Naive thymus-derived CD4-positive, alpha-beta T cell (primary cell): ENCODE results near the gene ARHGAP1. TPM values are rescaled to one million over a fixed set of nuclear protein-coding genes. Genes with fewer than 3 reads are reported as not detected.

ENCODE experiments used
- ATAC-seq: fragments of 150-1000 bp; cut with Tn5 transposase; 2 replicates; pipeline ENCODE4 v1.10.0; 2021; ENCODE audit warnings: mild to moderate bottlenecking, moderate library complexity
- CTCF ChIA-PET: fragments of 350-600 bp; sonication (Branson Sonifier 250); formaldehyde crosslinking; loops from one replicate; lab custom pipeline; 2021; ENCODE audit warnings: antibody characterized with exemption; lab: Charles Lee
- POLR2A ChIA-PET: fragments of 350-600 bp; sonication (Branson Sonifier 250); formaldehyde crosslinking; loops from one replicate; lab custom pipeline; 2021; ENCODE audit warnings: antibody characterized with exemption, inconsistent platforms; lab: Charles Lee
- DNase-seq, 9 donors: peaks; one replicate each; pipeline versions ENCODE4 v3.0.0 to v3.0.0-alpha.2; 2020 to 2022; ENCODE audit warnings: mixed read lengths in 1 of 9
- H3K27ac ChIP-seq: one replicate; pipeline ENCODE4 v1.7.0; 2013; ENCODE audit warnings: mild to moderate bottlenecking, low read depth, low read length, moderate library complexity
- H3K27me3 ChIP-seq, 2 donors: one replicate each; pipeline ENCODE4 v1.7.0; 2013; ENCODE audit warnings: low read length in 2 of 2, mild to moderate bottlenecking in 2 of 2, moderate library complexity in 2 of 2; ENCODE audit not compliant: control insufficient read depth in 2 of 2, insufficient read depth in 2 of 2
- H3K36me3 ChIP-seq, 3 experiments: 1 replicate in 2 of 3; 2 replicates in 1 of 3; pipeline ENCODE4 v1.7.0; 2013; ENCODE audit warnings: low read length in 3 of 3, mild to moderate bottlenecking in 3 of 3, moderate library complexity in 1 of 3; ENCODE audit not compliant: insufficient read depth in 3 of 3, control insufficient read depth in 2 of 3
- H3K4me1 ChIP-seq, 2 donors: one replicate each; pipeline ENCODE4 v1.7.0; 2013; ENCODE audit warnings: low read length in 2 of 2, mild to moderate bottlenecking in 2 of 2, moderate library complexity in 1 of 2; ENCODE audit not compliant: control insufficient read depth in 2 of 2, insufficient read depth in 2 of 2
- H3K4me3 ChIP-seq: 2 replicates; pipeline ENCODE4 v1.7.0; 2013; ENCODE audit warnings: mild to moderate bottlenecking, low read length
- H3K9me3 ChIP-seq, 3 experiments: 1 replicate in 2 of 3; 2 replicates in 1 of 3; pipeline ENCODE4 v1.7.0; 2013; ENCODE audit warnings: low read length in 3 of 3; ENCODE audit not compliant: control insufficient read depth in 2 of 3
- H3K27ac Mint-ChIP-seq, 9 donors: one replicate each; pipeline ENCODE4 v1.8.0; 2020 to 2022; ENCODE audit warnings: mixed read lengths in 9 of 9, mild to moderate bottlenecking in 8 of 9, moderate library complexity in 5 of 9, inconsistent platforms in 2 of 9
- H3K27me3 Mint-ChIP-seq, 5 donors: one replicate each; pipeline ENCODE4 v1.8.0; 2021 to 2022; ENCODE audit warnings: mixed read lengths in 5 of 5, mild to moderate bottlenecking in 1 of 5
- H3K36me3 Mint-ChIP-seq, 5 donors: one replicate each; pipeline ENCODE4 v1.8.0; 2020 to 2022; ENCODE audit warnings: mixed read lengths in 5 of 5, mild to moderate bottlenecking in 3 of 5, inconsistent platforms in 1 of 5
- H3K4me1 Mint-ChIP-seq, 7 donors: one replicate each; pipeline ENCODE4 v1.8.0; 2020 to 2022; ENCODE audit warnings: mixed read lengths in 7 of 7, mild to moderate bottlenecking in 3 of 7, inconsistent platforms in 1 of 7
- H3K4me3 Mint-ChIP-seq, 10 donors: one replicate each; pipeline ENCODE4 v1.8.0; 2020 to 2022; ENCODE audit warnings: mild to moderate bottlenecking in 10 of 10, mixed read lengths in 10 of 10, moderate library complexity in 6 of 10, inconsistent platforms in 2 of 10
- H3K9me3 Mint-ChIP-seq, 11 donors: one replicate each; pipeline ENCODE4 v1.8.0; 2020 to 2022; ENCODE audit warnings: mixed read lengths in 11 of 11, mild to moderate bottlenecking in 4 of 11, inconsistent platforms in 1 of 11, moderate library complexity in 1 of 11
- intact Hi-C, 2 donors: fragments of 100-400 bp; cut with micrococcal nuclease; formaldehyde crosslinking; loops; one replicate each; pipeline ENCODE4 v1.15.1; 2023
- polyA plus RNA-seq, 2 donors: library from polyadenylated mRNA; unstranded; fragments of 300-500 nt; fragmentation: Illumina TruSeq; gene quantifications; one replicate each; pipeline ENCODE4 v1.2.3, GENCODE V29; 2021
- total RNA-seq, 6 experiments: library from RNA in 5 of 6; stranded (reverse) in 5 of 6; gene quantifications; 1 replicate in 5 of 6; 2 replicates in 1 of 6; pipeline ENCODE4 v1.2.3 and lab custom pipeline; 2021 to 2026

Gene ARHGAP1
- total and polyA plus RNA-seq, 7 experiments from 2014 or later = 44.2 to 82.5 (median 64.6) TPM

- peak overlapping the region in 4 of 9 donors; percentile 0 to 44 (median 37) for H3K27ac Mint-ChIP-seq
- no peak for DNase-seq
- H3K36me3 Mint-ChIP-seq = peaks cover 8 to 45% (median 13%) of the 10 kb centered on the region in 5 donors
- H3K4me3 ChIP-seq = no peak overlapping the region
- H3K36me3 ChIP-seq = peaks cover 35 to 86% (median 37%) of the 10 kb centered on the region in 3 experiments
- peaks cover 0 to 2% (median 0%) of the 10 kb centered on the region in 11 donors for H3K9me3 Mint-ChIP-seq
- no peak for ATAC-seq
- ChIA-PET POLR2A (interaction anchor here (0.9 kb wide), 1 partner anchor 20 kb away, joined by 7 read pairs; no protein-coding TSS in a partner anchor), CTCF (no interaction called here)
- peaks cover 11 to 27% (median 19%) of the 10 kb centered on the region in 7 donors for H3K4me1 Mint-ChIP-seq
- no peaks in the 10 kb centered on the region for H3K4me1 ChIP-seq
- H3K4me3 Mint-ChIP-seq = no peak overlapping the region
- intact Hi-C loops = no loop called here
- no peak overlapping the region for H3K27ac ChIP-seq
- H3K9me3 ChIP-seq = no peaks in the 10 kb centered on the region
- no peaks in the 10 kb centered on the region for H3K27me3 ChIP-seq
- H3K27me3 Mint-ChIP-seq = no peaks in the 10 kb centered on the region
Observed at GRCh38 chr11:46690702-46691101, 9.7 kb downstream of the ARHGAP1 start.

- Histone ChIP-seq H3K27ac (no peak overlapping the region), H3K9me3 (no peaks in the 10 kb centered on the region), H3K4me3 (no peak overlapping the region), H3K27me3 (no peaks in the 10 kb centered on the region), H3K4me1 (no peaks in the 10 kb centered on the region), H3K36me3 (peaks cover 15 to 69% (median 25%) of the 10 kb centered on the region in 3 experiments)
- CTCF ChIA-PET = no interaction called here
- Mint-ChIP-seq H3K27me3 (no peaks in the 10 kb centered on the region), H3K36me3 (peaks cover 4 to 40% (median 13%) of the 10 kb centered on the region in 5 donors), H3K4me3 (peak overlapping the region in 1 of 10 donors; percentile 51), H3K27ac (peak overlapping the region in 6 of 9 donors; percentile 33 to 65 (median 50)), H3K4me1 (peaks cover 6 to 15% (median 10%) of the 10 kb centered on the region in 7 donors), H3K9me3 (peaks cover 0 to 2% (median 0%) of the 10 kb centered on the region in 11 donors)
- ATAC-seq = no peak
- DNase-seq = no peak
- intact Hi-C loops = no loop called here
- POLR2A ChIA-PET = interaction anchor here (0.7 to 2.6 kb wide), 4 partner anchors 10 to 69 kb away, joined by 3 to 8 read pairs (median 4); no protein-coding TSS in a partner anchor
Observed at GRCh38 chr11:46686886-46687795, 13.3 kb downstream of the ARHGAP1 start.

GRCh38 chr11:46684367-46684766, 16.1 kb downstream of the ARHGAP1 start:
- Mint-ChIP-seq H3K27ac (peak overlapping the region in 2 of 9 donors; percentile 38 to 47), H3K9me3 (peaks cover 0 to 2% (median 0%) of the 10 kb centered on the region in 11 donors), H3K4me3 (no peak overlapping the region), H3K36me3 (peaks cover 4 to 35% (median 9%) of the 10 kb centered on the region in 5 donors), H3K4me1 (peaks cover 5 to 14% (median 7%) of the 10 kb centered on the region in 7 donors), H3K27me3 (no peaks in the 10 kb centered on the region)
- no peaks in the 10 kb centered on the region for H3K27me3 ChIP-seq
- DNase-seq = no peak
- no peaks in the 10 kb centered on the region for H3K9me3 ChIP-seq
- no peak for ATAC-seq
- H3K4me1 ChIP-seq = no peaks in the 10 kb centered on the region
- POLR2A ChIA-PET = interaction anchor here (0.6 to 1.3 kb wide), 2 partner anchors 13 kb away, joined by 3 to 6 read pairs; no protein-coding TSS in a partner anchor
- intact Hi-C loops = no loop called here
- CTCF ChIA-PET = interaction anchor here (1.0 to 1.2 kb wide), 2 partner anchors 13 to 14 kb away, joined by 4 to 6 read pairs; no protein-coding TSS in a partner anchor
- H3K36me3 ChIP-seq = peaks cover 20 to 77% (median 22%) of the 10 kb centered on the region in 3 experiments
- no peak overlapping the region for H3K4me3 ChIP-seq
- H3K27ac ChIP-seq = no peak overlapping the region

- Mint-ChIP-seq H3K27ac (peak overlapping the region in 2 of 9 donors; percentile 48 to 64), H3K9me3 (peaks cover 0 to 2% (median 0%) of the 10 kb centered on the region in 11 donors), H3K36me3 (peaks cover 2 to 43% (median 9%) of the 10 kb centered on the region in 5 donors), H3K4me1 (peaks cover 3 to 14% (median 9%) of the 10 kb centered on the region in 7 donors), H3K4me3 (no peak overlapping the region), H3K27me3 (no peaks in the 10 kb centered on the region)
- POLR2A ChIA-PET = interaction anchor here (0.6 to 1.3 kb wide), 5 partner anchors 8 to 15 kb away, joined by 3 to 6 read pairs (median 3); no protein-coding TSS in a partner anchor
- ATAC-seq (no peak), DNase-seq (no peak)
- intact Hi-C loops = no loop called here
- Histone ChIP-seq H3K9me3 (no peaks in the 10 kb centered on the region), H3K4me3 (no peak overlapping the region), H3K27me3 (no peaks in the 10 kb centered on the region), H3K27ac (no peak overlapping the region), H3K4me1 (no peaks in the 10 kb centered on the region), H3K36me3 (peaks cover 19 to 80% (median 20%) of the 10 kb centered on the region in 3 experiments)
- CTCF ChIA-PET = interaction anchor here (0.6 to 1.2 kb wide), 4 partner anchors 12 to 891 kb away, joined by 3 to 6 read pairs (median 4); no protein-coding TSS in a partner anchor
Observed at GRCh38 chr11:46682773-46683752, 17.4 kb downstream of the ARHGAP1 start.

GRCh38 chr11:46681814-46682213, 18.6 kb downstream of the ARHGAP1 start:
- Mint-ChIP-seq H3K4me3 (no peak overlapping the region), H3K4me1 (peaks cover 5 to 19% (median 12%) of the 10 kb centered on the region in 7 donors), H3K27ac (peak overlapping the region in 2 of 9 donors; percentile 52 to 62), H3K9me3 (no peaks in the 10 kb centered on the region), H3K27me3 (no peaks in the 10 kb centered on the region), H3K36me3 (peaks cover 0 to 40% (median 8%) of the 10 kb centered on the region in 5 donors)
- DNase-seq (no peak), ATAC-seq (no peak)
- H3K9me3 ChIP-seq = no peaks in the 10 kb centered on the region
- peaks cover 6 to 70% (median 13%) of the 10 kb centered on the region in 3 experiments for H3K36me3 ChIP-seq
- CTCF ChIA-PET = no interaction called here
- no peak overlapping the region for H3K4me3 ChIP-seq
- intact Hi-C loops = no loop called here
- H3K4me1 ChIP-seq = peaks cover 0 to 6% of the 10 kb centered on the region in 2 donors
- POLR2A ChIA-PET = interaction anchor here (0.7 kb wide), 1 partner anchor 14 kb away, joined by 3 read pairs; no protein-coding TSS in a partner anchor
- no peak overlapping the region for H3K27ac ChIP-seq
- H3K27me3 ChIP-seq = no peaks in the 10 kb centered on the region
